Activated naive CD4-positive, alpha-beta T cell treated with anti-CD3 and anti-CD28 coated beads, Interleukin-2, amount 50 U/mL, for 24 hours (primary cell): ENCODE data around the gene CEP70.

Source experiments
- H3K27ac Mint-ChIP-seq: one replicate; pipeline ENCODE4 v1.8.0; 2021; ENCODE audit warnings: mild to moderate bottlenecking, mixed read lengths
- H3K27me3 Mint-ChIP-seq: one replicate; pipeline ENCODE4 v1.8.0; 2021; ENCODE audit warnings: mixed read lengths
- H3K36me3 Mint-ChIP-seq: one replicate; pipeline ENCODE4 v1.8.0; 2021; ENCODE audit warnings: mixed read lengths
- H3K4me1 Mint-ChIP-seq: one replicate; pipeline ENCODE4 v1.8.0; 2021; ENCODE audit warnings: mixed read lengths
- H3K4me3 Mint-ChIP-seq: one replicate; pipeline ENCODE4 v1.8.0; 2021; ENCODE audit warnings: mild to moderate bottlenecking, mixed read lengths
- H3K9me3 Mint-ChIP-seq: one replicate; pipeline ENCODE4 v1.8.0; 2021; ENCODE audit warnings: mixed read lengths

The CEP70 gene

DNA sequence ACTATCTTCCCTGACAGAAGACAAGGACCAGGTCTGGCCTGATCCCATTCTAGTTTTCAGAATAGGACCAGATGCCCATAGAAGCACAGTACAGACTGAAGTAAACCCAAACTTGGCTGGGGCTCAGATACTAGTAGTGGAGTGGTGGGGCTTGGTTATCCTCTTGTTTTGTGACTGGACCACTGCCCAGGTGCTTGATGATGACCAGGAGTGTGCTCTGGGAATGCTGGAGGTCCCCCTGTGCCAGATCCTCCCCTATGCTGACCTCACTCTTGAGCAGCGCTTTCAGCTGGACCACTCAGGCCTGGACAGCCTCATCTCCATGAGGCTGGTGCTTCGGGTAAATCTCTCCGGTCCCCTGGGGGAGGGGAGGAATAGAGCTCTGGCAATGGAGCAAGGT lies 123.4 kb downstream of the CEP70 start:
- Mint-ChIP-seq H3K9me3 (no peaks in the 10 kb centered on the region), H3K36me3 (no peaks in the 10 kb centered on the region), H3K27ac (no peak overlapping the region), H3K4me1 (no peaks in the 10 kb centered on the region), H3K4me3 (no peak overlapping the region), H3K27me3 (peaks cover 5% of the 10 kb centered on the region)

DNA sequence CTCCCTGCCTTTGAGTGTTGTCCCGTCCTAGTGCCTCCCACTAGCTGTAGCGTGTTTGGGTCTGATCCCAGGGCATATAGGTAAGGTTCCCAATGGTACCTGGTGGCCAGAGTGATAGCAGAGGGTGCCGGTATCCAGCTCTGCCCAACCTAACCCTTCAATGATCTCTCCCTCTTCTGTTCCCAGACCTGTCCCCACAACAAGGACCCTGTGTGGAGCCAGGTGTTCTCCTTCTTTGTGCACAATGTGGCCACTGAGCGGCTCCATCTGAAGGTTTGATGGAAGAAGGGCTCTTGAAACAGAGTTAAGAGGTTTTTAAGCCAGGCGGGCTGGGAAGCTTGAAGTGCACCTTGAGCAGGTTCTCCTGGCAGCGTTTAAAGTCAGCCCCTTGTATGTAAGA lies 124.2 kb downstream of the CEP70 start:
- Mint-ChIP-seq H3K27ac (no peak overlapping the region), H3K9me3 (no peaks in the 10 kb centered on the region)

DNA sequence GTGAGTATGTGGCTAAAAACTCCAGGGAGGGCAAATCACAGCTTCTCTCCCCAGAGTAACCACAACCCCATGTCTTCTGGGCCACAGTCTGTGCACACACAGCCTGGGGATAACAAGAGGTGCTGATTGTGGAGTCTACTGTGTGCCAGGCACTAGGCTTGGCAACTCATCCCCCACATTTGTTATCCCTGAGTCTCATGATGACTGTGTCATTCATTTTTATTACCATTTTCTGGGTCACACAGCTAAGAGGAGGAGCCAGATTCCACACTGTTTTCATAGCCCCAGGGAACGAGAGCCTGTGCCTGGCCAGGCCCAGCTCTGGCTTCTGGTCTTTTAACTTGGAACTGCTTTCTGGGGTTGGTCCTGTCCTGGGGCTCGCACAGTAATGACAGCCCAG lies 125.2 kb downstream of the CEP70 start:
- Mint-ChIP-seq H3K4me1 (no peaks in the 10 kb centered on the region), H3K36me3 (no peaks in the 10 kb centered on the region), H3K4me3 (no peak overlapping the region), H3K27me3 (peaks cover 5% of the 10 kb centered on the region), H3K9me3 (no peaks in the 10 kb centered on the region), H3K27ac (no peak overlapping the region)

More for the DNA sequence above, 124.2 kb downstream of the CEP70 start:
- Mint-ChIP-seq H3K4me3 (no peak overlapping the region), H3K4me1 (no peaks in the 10 kb centered on the region), H3K36me3 (no peaks in the 10 kb centered on the region), H3K27me3 (peaks cover 5% of the 10 kb centered on the region)

- Mint-ChIP-seq H3K27me3 (peaks cover 5% of the 10 kb centered on the region), H3K4me3 (no peak overlapping the region), H3K27ac (no peak overlapping the region), H3K4me1 (no peaks in the 10 kb centered on the region), H3K36me3 (no peaks in the 10 kb centered on the region), H3K9me3 (no peaks in the 10 kb centered on the region)
Measured at GRCh38 chr3:138468451-138468850, 125.6 kb downstream of the CEP70 start.

GRCh38 chr3:138467931-138468330 lies 126.1 kb downstream of the CEP70 start:
- no peak overlapping the region for H3K27ac Mint-ChIP-seq
- H3K4me3 Mint-ChIP-seq = no peak overlapping the region
- no peaks in the 10 kb centered on the region for H3K9me3 Mint-ChIP-seq
- H3K27me3 Mint-ChIP-seq = peaks cover 5% of the 10 kb centered on the region
- H3K4me1 Mint-ChIP-seq = no peaks in the 10 kb centered on the region
- H3K36me3 Mint-ChIP-seq = no peaks in the 10 kb centered on the region

DNA sequence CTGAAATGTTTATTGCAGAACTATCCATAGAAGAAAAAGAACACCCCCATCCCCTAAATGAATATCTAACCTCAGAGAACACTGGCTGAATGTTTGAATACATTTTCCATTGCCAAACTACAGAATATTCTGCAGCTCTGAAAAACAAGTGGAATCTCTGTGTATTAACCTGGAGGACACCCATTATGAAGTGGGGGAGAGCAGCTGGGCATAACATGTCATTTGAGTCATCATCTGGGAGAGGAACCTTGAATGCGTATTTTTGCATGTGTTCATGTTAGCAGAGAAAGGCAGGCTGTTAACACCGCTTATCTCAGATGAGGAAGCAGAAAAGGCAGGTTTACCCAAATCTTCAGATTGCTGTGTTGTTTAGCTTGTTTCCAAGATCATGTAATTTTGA lies 128.1 kb downstream of the CEP70 start:
- Mint-ChIP-seq H3K27ac (no peak overlapping the region), H3K4me1 (no peaks in the 10 kb centered on the region), H3K36me3 (no peaks in the 10 kb centered on the region), H3K27me3 (peaks cover 3% of the 10 kb centered on the region), H3K4me3 (no peak overlapping the region), H3K9me3 (no peaks in the 10 kb centered on the region)

DNA sequence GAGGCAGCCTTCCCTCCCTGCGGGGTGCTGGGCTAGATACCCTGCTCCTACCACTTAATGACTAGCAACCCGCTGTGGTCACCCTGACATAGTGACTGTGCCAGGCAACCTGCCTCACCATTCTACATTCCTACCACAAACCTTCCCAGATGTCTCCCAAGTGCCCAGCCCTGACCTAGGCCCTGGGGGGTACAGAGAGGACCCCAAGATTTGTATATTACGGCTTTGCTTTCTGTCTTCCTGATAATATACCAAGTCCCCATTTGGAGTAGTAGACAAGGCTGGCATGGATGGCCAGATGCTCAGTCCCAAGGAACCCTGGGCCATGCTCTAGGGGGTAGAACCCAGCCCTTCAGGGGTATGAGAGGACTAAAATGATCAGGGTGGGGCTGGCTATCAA lies 128.6 kb downstream of the CEP70 start:
- Mint-ChIP-seq H3K27ac (no peak overlapping the region), H3K36me3 (no peaks in the 10 kb centered on the region), H3K27me3 (peaks cover 3% of the 10 kb centered on the region), H3K9me3 (no peaks in the 10 kb centered on the region), H3K4me1 (no peaks in the 10 kb centered on the region), H3K4me3 (no peak overlapping the region)

- no peak overlapping the region for H3K27ac Mint-ChIP-seq
- H3K27me3 Mint-ChIP-seq = peaks cover 3% of the 10 kb centered on the region
- H3K4me1 Mint-ChIP-seq = no peaks in the 10 kb centered on the region
- H3K4me3 Mint-ChIP-seq = no peak overlapping the region
- no peaks in the 10 kb centered on the region for H3K36me3 Mint-ChIP-seq
- H3K9me3 Mint-ChIP-seq = no peaks in the 10 kb centered on the region
Measured at GRCh38 chr3:138464491-138464860, 129.6 kb downstream of the CEP70 start.

DNA sequence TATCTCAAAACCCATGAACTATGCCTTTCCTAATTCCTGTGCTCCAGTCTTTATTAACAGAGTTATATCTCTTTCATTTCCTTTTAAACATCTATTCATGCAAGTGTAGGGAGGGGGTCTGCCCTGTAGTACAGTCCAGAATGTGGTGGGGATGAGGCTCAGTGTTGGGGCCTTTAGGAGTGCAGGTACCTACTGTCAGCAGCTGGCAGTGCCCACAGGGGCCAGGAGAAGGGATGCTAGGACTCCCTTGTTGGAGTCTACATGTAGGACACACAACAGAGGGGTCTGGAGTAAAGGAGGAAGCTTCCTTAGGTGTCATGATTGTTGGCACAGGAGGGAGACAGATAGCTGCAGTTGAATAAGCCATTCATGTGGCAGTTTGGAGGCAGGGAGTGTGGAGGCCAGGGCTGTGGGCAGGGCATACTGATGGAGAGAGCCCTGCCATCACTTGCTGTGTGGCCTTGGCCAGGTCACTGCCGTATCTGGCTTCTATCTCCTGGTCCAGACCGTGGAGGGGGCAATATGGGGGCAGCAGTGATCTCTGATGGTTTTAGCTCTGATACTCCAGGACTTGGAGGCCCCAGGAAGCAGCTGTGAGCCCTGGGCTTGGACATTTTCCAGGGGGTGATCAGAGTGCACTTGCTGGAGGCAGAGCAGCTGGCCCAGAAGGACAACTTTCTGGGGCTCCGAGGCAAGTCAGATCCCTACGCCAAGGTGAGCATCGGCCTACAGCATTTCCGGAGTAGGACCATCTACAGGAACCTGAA lies 130.2 kb downstream of the CEP70 start:
- H3K9me3 Mint-ChIP-seq = no peaks in the 10 kb centered on the region

DNA sequence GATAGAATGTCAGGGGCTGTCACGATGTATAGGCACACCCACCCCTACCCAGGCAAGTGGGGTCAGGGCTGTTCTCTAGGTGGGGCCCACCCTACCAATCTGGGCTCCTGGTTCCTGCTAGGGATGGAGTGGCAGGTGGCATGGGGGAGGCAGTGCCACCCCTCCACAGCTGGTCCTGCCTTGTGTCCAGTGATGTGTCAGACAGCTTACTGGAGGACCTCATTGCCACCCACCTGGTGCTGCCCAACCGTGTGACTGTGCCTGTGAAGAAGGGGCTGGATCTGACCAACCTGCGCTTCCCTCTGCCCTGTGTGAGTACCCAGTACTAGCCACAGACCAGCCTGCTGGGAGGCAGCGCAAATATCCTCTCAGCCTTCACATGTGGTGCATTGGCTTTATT lies 132.2 kb downstream of the CEP70 start:
- no peaks in the 10 kb centered on the region for H3K9me3 Mint-ChIP-seq
- peaks cover 1% of the 10 kb centered on the region for H3K27me3 Mint-ChIP-seq
- no peaks in the 10 kb centered on the region for H3K4me1 Mint-ChIP-seq
- H3K36me3 Mint-ChIP-seq = no peaks in the 10 kb centered on the region
- H3K27ac Mint-ChIP-seq = no peak overlapping the region
- H3K4me3 Mint-ChIP-seq = no peak overlapping the region

More for the DNA sequence above, 130.2 kb downstream of the CEP70 start:
- Mint-ChIP-seq H3K4me1 (no peaks in the 10 kb centered on the region), H3K27me3 (peaks cover 3% of the 10 kb centered on the region), H3K4me3 (no peak overlapping the region), H3K36me3 (no peaks in the 10 kb centered on the region), H3K27ac (no peak overlapping the region)

DNA sequence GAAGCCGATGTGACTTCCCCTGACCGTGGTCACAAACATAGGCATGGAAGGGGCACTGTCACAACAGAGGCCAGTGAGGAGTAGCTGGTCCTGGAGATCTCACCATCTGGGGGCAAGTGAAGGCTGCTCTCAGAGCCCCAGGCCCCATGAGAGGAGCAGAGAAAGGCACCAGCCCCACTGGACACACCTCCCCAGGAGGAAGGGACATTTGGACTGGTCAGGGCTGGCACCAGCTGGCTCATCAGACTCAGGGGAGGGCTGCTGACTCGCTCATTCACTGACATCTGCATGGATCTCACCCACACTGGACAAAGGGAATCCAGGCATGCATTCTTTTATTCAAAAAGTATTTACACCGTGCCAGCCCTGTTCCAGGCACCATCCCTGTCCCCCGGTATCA lies 132.8 kb downstream of the CEP70 start:
- no peaks in the 10 kb centered on the region for H3K4me1 Mint-ChIP-seq
- H3K4me3 Mint-ChIP-seq = no peak overlapping the region
- H3K27ac Mint-ChIP-seq = no peak overlapping the region
- no peaks in the 10 kb centered on the region for H3K36me3 Mint-ChIP-seq
- no peaks in the 10 kb centered on the region for H3K9me3 Mint-ChIP-seq
- peaks cover 1% of the 10 kb centered on the region for H3K27me3 Mint-ChIP-seq

- H3K4me3 Mint-ChIP-seq = no peak overlapping the region
- H3K27ac Mint-ChIP-seq = no peak overlapping the region
- peaks cover 1% of the 10 kb centered on the region for H3K27me3 Mint-ChIP-seq
- no peaks in the 10 kb centered on the region for H3K9me3 Mint-ChIP-seq
- H3K36me3 Mint-ChIP-seq = no peaks in the 10 kb centered on the region
- peaks cover 5% of the 10 kb centered on the region for H3K4me1 Mint-ChIP-seq
Measured at GRCh38 chr3:138460536-138461205, 133.4 kb downstream of the CEP70 start.

- Mint-ChIP-seq H3K4me1 (peaks cover 7% of the 10 kb centered on the region), H3K9me3 (no peaks in the 10 kb centered on the region), H3K27ac (no peak overlapping the region), H3K36me3 (no peaks in the 10 kb centered on the region), H3K27me3 (peaks cover 1% of the 10 kb centered on the region), H3K4me3 (no peak overlapping the region)
Measured at GRCh38 chr3:138459619-138460535, 134.2 kb downstream of the CEP70 start.

DNA sequence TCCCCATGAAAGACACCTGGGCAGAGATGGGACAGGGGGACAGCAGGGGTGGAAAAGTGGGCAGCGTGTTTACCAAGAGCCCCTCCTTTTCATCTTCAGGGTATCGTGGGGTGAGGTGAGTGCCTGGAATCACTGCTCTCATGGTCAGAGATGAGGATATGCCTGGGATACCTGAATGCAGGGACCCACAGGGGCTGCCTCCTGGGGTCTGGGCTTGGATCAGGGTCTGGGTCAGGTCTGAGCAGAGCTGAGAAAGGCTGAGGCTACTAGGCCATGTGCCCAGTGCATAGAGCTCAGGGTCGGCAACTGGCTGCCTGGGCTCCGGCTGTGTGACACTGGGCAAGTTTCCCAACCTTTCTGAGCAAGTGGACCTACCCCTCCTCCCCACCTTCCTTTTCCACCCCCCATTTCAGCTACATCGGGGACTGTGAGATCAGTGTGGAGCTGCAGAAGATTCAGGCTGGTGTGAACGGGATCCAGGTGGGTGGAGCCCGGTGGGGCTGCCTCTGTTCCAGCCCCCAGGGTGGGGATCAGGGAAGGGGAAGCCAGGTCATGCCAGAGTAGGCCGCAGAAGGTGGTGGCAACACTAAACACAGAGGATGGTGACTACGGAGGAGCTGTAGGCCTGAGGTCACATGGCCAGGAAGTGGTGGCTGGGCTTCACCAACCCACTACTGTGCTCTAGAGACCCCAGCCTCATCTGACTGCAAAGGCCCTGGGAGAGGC lies 135.1 kb downstream of the CEP70 start:
- Mint-ChIP-seq H3K4me1 (peaks cover 7% of the 10 kb centered on the region), H3K9me3 (no peaks in the 10 kb centered on the region), H3K27ac (no peak overlapping the region), H3K4me3 (no peak overlapping the region), H3K36me3 (no peaks in the 10 kb centered on the region), H3K27me3 (peaks cover 1% of the 10 kb centered on the region)
